ENCODE data around the gene ODF4.
A peak's percentile ranks its signal among the peaks of the same experiment; 100 is the strongest.

The ODF4 gene, protein sequence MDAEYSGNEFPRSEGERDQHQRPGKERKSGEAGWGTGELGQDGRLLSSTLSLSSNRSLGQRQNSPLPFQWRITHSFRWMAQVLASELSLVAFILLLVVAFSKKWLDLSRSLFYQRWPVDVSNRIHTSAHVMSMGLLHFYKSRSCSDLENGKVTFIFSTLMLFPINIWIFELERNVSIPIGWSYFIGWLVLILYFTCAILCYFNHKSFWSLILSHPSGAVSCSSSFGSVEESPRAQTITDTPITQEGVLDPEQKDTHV

DNA sequence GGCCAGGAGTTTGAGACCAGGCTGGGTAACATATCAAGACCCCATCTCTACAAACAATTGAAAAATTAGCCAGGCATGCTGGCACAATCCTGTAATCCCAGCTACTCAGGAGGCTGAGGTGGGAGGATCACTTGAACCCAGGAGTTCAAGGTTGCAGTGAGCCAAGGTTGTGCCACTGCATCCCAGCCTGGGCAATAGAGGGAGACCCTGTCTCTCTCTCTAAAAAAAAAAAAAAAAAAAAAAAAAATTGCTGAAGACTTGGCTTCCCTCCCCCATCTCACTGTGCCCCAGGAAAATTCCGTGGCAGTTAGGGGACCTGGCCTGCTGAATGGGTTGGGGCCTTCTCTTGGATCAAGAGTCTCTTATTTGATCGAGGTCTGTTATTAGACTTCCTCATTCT is at the start of gene ODF4:
Gene ODF4 (plus strand): TSS at position 301 of the 400 bp plus-strand sequence. CDS start 212 bp downstream, outside the sequence.
- DNase-seq (ENCODE audit: low spot score): no peak

DNA sequence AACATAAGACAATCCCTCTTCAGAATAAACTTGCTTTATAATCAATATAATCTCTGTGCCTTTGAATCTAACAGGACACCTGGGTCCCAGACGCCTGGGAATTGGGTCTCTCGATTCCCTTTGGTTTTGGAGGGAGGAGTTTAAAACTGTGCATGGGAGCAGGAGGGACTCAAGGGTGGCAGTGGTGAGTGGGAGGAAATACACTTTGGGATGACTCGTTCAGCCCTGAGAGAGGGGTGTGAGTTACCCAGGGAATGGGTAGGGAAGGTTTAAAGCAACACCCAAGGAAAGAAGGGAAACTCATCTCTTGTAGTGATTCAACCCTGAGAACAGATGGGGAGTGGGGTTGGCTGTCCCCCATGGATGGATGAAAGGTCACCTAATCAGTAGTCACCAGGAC is 49.6 kb upstream of the ODF4 start:
- DNase-seq (ENCODE audit: low spot score): no peak

DNA sequence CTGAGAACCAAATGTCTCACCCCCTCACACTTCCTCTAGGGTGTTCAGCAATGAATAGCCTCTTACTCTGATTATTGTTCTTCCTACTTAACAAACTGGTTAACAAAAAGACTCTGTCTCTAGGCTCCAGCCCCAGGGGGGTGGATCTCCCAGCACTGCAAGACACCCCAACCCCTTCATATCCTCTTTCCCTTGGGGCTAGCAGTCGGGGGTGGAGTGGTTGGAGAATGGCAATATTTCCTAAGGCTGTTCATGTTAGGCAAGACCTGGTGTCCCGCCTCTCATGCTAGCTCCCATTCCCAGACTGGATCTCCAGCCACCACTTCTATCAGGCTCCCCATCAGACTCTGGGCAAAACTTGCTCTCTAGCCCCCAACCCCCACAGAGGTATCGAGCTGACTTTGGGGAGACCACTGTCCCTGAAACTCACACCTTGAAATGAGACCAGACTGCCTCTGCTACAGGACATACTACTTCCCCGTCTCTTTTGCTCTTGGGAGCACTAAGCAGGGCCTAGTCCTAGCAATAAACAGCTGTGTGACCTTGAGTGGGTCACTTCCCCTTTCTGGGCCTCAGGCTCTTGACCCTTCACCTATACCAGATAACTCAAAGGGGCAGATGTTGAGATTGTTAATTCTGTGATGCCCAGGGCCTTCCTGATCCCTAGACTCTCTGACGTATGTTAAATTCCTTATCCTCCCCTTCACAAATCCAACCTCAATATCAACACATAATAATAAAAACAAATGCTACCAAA is 46.8 kb upstream of the ODF4 start:
- no peak for DNase-seq (ENCODE audit: low spot score)

DNA sequence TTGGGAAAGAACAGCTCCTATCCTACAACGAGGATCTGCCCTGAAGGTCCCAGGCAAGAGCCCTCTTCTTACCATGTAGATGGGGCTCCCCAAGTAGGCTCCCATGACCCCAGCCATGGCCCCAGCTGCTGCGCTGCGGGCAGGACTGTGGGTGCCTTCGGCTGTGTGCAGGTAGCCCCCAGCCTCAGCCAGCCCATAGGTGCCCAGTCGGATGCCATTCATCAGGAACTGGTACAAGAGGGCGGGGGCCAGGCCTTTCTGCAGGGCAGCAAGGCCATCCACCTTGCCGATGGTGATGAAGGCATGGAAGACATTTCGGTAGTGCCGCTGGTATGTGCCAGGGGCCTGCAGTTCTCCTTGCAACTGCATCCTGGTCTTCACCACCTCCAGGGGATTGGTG is 45.3 kb upstream of the ODF4 start:
- DNase-seq (ENCODE audit: low spot score): no peak

DNA sequence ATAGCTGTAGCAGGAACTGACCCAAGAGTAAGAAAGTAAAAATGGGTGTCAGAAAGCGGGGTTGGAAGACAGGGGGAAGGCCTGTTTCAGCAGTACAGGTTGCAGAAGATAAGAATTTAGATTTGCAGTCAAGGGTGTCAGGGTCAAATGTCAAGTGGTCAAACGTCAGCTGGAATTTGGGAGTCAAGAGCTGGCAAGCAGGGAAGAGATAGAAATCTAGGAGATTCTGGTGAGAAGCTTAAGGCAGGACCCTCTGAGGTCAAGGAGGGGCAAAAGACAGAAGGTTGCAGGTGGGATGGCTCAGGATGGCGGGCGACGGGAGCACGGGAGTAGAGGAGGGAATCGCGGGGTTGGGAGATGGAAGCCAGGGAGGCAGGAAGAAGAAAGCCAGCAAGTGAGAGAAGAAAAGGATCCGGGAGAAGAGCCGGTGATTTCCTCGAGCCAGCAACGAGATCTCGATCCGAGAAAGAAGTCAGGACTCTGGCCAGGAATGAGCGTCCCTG is 44.8 kb upstream of the ODF4 start:
- DNase-seq (ENCODE audit: low spot score): no peak

DNA sequence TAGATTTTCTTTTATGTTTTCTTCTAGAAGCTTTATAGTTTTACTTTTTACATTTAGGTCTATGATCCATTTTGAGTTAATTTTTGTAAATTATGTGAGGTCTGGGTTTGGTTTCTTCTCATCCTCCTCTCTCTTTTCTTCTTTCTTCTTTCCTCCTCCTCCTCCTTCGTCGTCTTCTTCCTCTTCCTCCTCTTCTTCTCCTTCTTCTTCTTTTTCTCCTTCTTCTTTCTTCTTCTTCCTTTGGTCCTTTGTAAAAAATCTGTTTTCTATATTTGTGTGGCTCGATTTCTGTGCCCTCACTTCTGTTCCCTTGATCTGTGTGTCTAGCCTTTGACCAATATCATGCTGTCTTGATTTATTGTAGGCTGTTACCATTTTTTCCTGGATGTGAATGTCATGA is 39.4 kb upstream of the ODF4 start:
- no peak for DNase-seq (ENCODE audit: low spot score)

DNA sequence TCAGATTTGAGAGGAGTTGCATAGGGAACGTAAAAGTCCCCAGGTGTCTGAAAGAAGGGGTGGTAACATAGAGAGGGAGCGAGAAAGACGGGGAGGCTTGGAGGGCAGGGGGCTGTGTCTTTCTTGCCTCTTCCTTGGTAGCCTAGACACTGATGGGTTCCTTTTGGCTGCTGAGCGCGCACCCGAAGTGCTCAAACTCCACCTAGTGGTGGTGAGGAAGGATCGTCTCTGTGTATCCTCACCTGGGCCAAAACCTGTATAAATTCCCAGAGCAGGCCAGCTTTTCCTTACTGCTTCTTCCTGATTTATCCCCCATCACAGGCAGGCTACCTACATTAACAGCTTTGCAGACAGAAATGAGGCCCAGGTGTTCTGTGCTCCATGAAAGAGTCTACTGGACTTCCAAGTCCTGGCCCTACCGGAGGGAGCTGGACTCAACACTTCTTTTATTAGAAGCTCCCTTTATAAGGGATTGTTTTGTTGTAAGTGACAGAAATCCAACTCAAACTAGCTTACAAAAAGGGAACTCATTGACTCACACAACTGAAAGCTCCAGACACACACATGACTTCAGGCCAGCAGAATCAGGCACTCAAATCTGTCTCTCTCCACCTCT is 38.9 kb upstream of the ODF4 start:
- peak; percentile 71 for DNase-seq (ENCODE audit: low spot score)

DNA sequence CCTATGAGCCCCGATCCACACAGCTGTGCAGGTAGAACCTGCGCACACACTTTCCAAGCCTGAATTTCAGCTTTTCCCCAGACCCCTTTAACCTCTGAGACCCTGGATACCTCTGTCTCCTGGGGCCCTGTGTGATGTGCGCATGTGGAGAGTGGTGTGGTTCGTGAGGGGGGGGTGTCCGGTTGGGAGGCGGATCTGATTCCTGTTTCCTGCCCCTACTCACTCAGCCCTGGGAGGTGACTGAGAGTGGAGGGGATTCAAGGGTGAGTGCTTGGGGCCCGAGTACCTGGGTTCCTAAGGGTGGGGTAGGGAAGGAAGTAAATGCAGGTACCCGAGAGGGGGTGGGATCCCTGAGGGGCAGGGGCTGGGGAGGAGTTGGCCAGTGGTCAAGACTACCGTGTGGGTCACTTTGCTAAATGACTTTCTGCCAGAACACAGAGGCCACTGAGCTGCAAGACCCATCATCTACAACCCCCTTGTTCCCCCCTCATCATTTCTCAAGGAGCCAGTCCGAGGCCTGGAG is 29.0 kb upstream of the ODF4 start:
- no peak for DNase-seq (ENCODE audit: low spot score)

DNA sequence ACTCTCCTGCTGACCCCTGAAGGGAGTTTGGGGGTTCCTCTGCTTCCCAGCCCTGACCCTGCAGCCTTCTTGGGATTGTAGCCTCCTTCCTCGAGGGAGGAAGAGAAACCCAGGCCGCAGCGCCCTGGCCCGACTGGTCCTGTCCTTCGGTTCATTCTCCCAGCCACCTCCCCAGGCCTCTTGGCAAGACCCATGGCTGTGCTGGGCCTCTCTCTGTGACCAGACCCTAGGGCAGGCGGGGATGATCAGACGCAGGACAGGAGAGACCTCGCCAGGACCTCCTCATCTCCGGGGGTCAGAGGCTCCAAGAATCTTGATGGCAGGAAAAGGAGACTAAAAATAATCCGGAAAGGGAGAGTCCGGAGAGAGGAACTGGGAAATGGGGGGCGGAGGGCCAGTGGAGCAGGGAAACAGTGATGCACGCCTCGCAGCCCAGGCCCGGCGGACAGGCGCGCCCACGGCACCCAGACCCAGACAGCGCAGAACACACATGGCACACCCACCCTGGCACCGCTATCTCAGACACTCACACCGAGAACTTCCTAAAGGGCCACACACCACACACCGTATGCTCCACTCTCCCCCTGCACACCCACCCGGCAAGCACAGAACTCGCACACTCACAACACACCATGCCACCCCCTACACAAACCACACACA is 28.4 kb upstream of the ODF4 start:
- no peak for DNase-seq (ENCODE audit: low spot score)

DNA sequence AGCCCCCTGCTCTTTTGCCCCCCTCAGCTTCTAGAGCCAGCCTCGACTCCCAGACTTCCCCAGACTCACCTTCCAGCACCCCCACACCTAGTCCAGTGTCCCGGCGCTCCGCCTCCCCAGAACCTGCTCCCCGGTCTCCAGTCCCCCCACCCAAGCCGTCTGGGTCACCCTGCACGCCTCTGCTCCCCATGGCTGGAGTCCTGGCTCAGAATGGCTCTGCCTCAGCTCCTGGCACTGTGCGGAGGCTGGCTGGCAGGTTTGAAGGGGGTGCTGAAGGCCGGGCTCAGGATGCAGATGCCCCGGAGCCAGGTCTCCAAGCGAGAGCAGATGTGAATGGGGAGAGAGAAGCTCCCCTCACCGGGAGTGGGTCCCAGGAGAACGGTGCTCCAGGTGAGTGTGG is 27.4 kb upstream of the ODF4 start:
- DNase-seq (ENCODE audit: low spot score): no peak

DNA sequence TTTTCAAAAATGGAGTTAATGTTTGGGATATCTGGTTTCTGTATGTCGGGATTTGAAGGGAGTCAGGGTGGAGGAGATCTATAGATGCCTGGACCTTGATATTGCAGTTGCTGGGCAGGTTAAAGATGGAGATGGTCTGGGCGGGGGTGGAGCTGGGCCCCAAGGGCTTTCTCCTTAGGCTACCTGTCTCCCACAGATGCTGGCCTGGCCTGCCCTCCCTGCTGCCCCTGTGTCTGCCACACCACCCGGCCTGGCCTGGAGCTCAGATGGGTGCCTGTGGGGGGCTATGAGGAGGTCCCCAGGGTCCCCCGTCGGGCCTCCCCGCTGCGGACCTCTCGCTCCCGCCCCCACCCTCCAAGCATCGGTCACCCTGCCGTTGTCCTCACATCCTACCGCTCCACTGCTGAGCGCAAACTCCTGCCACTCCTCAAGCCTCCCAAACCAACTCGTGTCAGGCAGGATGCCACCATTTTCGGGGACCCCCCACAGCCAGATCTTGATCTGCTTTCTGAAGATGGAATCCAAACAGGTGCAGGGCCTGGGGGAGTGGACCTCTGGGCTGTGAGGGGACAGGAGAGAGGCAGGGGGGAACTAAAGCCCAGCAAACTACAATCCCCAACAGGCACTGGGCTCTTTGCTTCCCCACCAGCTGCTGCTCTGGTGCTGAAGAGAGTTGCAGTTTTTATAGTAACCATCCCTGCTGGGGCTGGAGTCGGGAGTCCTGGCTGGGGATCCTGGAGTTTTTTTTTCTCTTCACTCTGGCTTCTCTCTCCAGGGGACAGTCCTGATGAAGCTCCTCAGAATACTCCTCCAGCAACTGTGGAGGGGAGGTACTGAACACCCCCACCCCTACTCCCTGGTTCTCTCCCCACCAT is 26.7 kb upstream of the ODF4 start:
- no peak for DNase-seq (ENCODE audit: low spot score)

DNA sequence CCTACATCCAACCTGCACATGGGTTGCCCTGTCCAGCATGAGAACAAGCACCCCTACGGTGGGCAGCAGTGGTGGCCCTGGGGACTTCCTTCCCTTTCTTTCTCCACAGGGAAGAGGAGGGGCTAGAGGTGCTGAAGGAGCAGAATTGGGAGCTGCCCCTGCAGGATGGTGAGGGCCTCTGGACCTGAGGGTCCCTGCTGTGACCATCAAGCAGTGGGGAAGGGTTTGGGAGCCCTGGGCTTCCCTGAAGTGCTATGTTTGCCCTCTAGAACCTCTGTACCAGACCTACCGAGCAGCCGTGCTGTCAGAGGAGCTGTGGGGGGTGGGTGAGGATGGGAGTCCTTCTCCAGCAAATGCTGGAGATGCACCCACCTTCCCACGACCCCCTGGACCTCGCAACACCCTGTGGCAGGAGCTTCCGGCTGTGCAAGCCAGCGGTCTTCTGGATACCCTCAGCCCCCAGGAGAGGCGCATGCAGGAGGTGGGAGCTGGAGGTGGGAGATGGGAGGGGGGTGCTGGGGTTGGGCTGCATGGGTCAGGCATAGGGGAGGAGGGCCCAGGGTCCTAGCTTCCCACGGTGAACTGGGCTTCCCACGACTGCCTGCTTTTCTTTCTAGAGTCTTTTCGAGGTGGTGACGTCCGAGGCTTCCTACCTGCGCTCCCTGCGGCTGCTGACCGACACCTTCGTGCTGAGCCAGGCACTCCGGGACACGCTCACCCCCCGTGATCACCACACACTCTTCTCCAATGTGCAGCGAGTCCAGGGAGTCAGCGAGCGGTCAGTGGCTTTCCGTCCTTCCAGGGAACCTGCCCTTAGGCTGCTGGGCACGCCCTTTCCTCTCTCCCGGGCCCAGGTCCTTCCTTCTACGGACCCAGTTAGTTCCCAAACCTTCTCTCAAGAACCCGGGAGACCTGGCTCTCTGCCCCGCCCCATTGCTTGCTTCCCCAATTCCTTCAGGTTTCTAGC is 24.6 kb upstream of the ODF4 start:
- no peak for DNase-seq (ENCODE audit: low spot score)

DNA sequence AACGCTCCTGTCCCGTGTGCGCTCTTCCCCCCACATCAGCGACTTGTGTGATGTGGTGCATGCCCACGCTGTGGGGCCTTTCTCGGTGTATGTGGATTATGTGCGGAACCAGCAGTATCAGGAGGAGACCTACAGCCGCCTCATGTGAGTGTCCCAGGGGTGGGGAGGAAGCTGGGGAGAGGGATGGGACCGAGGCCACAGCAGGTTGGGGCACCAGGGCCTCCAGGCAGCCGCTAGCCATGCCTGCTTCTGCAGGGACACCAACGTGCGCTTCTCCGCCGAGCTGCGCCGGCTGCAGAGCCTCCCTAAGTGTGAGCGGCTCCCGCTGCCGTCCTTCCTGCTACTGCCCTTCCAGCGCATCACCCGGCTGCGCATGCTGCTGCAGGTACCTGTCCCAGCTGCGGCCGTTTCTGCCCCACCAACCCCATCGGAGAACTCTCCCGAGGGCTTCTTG is 23.8 kb upstream of the ODF4 start:
- no peak for DNase-seq (ENCODE audit: low spot score)

DNA sequence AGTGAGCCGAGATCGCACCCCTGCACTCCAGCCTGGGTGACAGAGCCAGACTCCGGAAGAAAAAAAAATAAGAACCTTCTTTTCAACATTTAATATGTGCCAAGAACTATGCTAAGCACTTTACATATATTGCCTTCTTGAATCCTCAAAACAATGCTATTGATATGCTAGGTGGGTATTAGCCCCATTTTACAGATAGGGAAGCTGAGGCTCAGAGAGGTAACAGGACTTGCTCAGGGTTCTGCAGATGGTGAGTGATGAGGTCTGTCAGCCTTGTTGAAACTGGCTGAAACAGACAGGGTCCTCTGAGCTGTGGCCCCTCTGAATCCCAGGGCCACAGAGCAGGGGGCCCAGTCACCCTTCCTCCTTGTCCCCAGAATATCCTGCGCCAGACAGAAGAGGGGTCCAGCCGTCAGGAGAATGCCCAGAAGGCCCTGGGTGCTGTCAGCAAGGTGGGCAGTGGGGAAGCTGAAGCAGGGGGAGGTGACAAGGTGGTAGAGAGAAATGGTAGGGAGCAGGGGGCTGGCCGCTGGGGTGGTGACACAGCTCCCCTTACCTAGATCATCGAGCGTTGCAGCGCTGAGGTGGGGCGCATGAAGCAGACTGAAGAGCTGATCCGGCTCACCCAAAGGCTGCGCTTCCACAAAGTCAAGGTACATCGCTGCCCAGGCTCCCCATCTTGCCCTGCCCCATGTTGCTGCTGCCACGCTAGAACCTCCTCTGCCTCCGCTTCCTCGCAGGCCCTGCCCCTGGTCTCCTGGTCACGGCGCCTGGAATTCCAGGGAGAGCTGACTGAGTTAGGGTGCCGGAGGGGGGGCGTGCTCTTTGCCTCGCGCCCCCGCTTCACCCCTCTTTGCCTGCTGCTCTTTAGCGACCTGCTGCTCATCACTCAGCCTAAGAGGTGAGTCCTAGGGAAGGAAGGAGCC is 21.4 kb upstream of the ODF4 start:
- DNase-seq (ENCODE audit: low spot score): no peak

DNA sequence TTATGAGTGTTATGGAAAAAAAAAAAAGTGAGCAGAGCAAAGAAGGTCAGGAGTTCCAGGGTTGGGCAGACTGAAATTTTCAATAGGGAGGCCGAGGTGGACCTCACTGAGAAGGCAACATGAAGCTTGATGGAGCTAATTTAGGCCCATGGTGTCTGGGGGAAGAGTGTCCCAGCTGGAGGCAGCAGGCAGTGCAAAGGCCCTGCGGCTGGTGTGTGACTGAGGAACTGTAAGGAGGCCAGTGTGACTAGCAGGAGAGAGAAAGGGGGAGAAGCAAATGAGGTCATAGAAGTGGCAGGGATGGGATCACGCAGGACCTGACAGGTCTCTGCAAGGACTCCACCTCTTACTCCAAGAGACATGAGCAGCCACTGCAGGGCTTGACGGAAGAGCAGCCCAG is 19.4 kb upstream of the ODF4 start:
- DNase-seq (ENCODE audit: low spot score): no peak

DNA sequence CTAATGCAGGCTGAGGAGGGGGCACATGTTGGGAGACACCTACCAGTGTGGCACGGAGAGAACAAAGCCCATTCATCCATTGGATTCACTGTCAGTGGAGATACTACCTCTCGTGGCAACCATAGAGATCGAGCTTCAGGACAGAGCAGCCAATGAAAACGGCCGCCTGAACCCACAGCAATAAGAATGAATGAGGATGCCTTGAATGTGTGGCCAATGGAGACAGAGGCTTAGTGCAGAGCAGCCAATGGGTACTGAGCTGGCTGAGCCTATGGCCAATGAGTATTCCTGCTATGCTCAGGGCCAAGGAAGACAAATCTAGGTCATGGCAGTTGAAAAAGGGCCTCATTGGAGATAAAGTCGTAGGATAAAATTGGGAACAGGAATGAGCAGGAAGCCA is 18.6 kb upstream of the ODF4 start:
- DNase-seq (ENCODE audit: low spot score): no peak

DNA sequence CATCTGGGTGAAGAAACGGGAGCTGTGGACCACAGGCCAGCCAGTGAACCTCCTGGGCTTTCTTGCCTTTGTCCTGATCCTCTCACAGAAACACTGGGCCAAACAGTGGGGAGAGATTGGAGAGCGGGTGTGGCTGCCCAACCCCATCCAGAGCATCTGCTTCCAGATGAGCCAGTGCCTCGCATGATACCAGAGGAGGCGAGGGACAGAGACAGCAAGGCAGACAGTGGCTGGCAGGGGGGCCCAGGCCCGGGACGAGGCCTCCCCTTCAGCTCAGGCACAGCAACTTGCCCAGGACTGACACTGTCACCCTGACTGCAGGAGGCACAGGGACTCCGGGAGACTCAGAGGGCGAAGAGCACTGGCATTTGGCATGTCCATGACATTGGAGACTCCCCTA is 17.6 kb upstream of the ODF4 start:
- DNase-seq (ENCODE audit: low spot score): no peak

DNA sequence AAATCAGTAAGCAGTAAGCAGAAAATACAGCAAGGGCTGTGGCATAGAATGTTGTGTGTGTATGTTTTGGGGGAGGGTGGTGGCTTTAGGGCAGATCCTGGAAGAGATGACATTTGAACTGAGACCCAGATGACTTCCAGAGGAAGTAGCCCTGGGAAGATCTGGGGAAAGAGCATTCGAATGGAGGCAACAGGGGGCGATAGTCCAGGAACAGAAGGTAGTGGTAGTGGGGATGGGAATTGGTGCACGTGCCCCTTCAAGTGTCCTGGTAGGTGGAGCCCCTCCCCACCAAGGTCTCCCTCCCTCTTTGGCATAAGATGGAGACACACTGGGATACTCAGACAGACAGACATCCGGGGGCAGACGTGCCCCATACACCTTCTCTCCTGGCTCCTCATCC is 15.5 kb upstream of the ODF4 start:
- no peak for DNase-seq (ENCODE audit: low spot score)

DNA sequence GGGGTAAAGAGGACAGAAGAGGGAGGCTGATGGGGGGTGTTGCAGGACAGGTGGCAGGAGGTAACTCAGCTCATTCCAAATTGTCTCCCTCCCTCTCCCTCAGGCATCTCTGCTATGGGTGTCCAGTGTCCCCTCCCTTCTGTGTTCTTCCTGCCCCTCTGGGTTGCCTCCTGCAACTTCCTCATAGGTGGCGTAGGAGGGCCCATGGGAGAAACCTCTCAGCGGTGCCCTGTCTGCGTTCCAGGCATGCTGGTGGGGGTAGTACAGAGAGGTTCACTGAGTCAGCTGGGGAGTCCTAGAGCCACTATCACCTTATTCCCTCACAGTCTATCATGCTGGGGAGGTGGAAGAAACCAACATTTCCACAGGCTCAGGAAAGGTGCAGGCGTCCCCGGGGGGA is 14.7 kb upstream of the ODF4 start:
- DNase-seq (ENCODE audit: low spot score): no peak
